K562 (cell line): ENCODE data around the gene IRAK2.

Experiments
- CEBPB ChIP-seq: fragments of 450-650 bp; IDR thresholded peaks from 2 replicates; pipeline ENCODE4 v1.6.1; 2016; ENCODE audit warnings: missing genetic modification characterization, missing compliant biosample characterization
- E2F5 ChIP-seq: sonication (generic); formaldehyde crosslinking; IDR thresholded peaks from 2 replicates; pipeline ENCODE4 v1.8.0; 2022; ENCODE audit warnings: mild to moderate bottlenecking, missing genetic modification reagents
- HNRNPH1 ChIP-seq: fragments of 200-400 bp; formaldehyde crosslinking; optimal IDR thresholded peaks from 2 replicates; pipeline ENCODE3; 2017; ENCODE audit warnings: low read depth, mild to moderate bottlenecking, low read length, moderate library complexity
- JUND ChIP-seq, 2 experiments: IDR thresholded peaks; 2 replicates in 1 of 2; 3 replicates in 1 of 2; pipeline ENCODE4 v1.6.1; 2011; ENCODE audit warnings: borderline replicate concordance in 2 of 2, low read depth in 2 of 2, low read length in 2 of 2, improper control_type of control experiment in 1 of 2, missing biosample characterization in 1 of 2, missing genetic modification characterization in 1 of 2, missing genetic modification reagents in 1 of 2
- KLF13 ChIP-seq: fragments of 450-650 bp; IDR thresholded peaks from 2 replicates; pipeline ENCODE4 v1.6.1; 2016; ENCODE audit warnings: missing genetic modification characterization, low read depth, mild to moderate bottlenecking, missing compliant biosample characterization, moderate library complexity, borderline replicate concordance
- MXI1 ChIP-seq: IDR thresholded peaks from 2 replicates; pipeline ENCODE4 v1.6.1; 2011; ENCODE audit warnings: low read depth, mild to moderate bottlenecking, improper control_type of control experiment, low read length
- NR3C1 ChIP-seq: sonication (generic); formaldehyde crosslinking; IDR thresholded peaks from 2 replicates; pipeline ENCODE4 v1.8.1; 2022; ENCODE audit warnings: missing genetic modification reagents
- POLR2A ChIP-seq: fragments of 450-650 bp; conservative IDR thresholded peaks from 2 replicates; pipeline ENCODE4 v1.6.1; 2016
- SMARCA4 ChIP-seq: fragments of 450-650 bp; IDR thresholded peaks from 2 replicates; pipeline ENCODE4 v1.6.1; 2016
- ZC3H8 ChIP-seq: fragments of 450-650 bp; IDR thresholded peaks from 2 replicates; pipeline ENCODE4 v1.6.1; 2017
- ZNF232 ChIP-seq: sonication (generic); formaldehyde crosslinking; IDR thresholded peaks from 2 replicates; pipeline ENCODE4 v1.8.0; 2022; ENCODE audit warnings: mild to moderate bottlenecking, missing genetic modification reagents
- TF ChIP-seq, protein P1 (sequence below), 3 experiments: IDR thresholded peaks in 2 of 3; conservative IDR thresholded peaks in 1 of 3; 2 replicates each; pipeline ENCODE4 v1.5.1; 2011 to 2012; ENCODE audit warnings: low read length in 3 of 3, mild to moderate bottlenecking in 3 of 3, control low read depth in 2 of 3, improper control_type of control experiment in 1 of 3, inconsistent platforms in 1 of 3, low read depth in 1 of 3, mixed read lengths in 1 of 3, moderate library complexity in 1 of 3; ENCODE audit not compliant: insufficient read depth in 2 of 3
- TF ChIP-seq, protein P2 (sequence below): IDR thresholded peaks from 3 replicates; pipeline ENCODE4 v1.6.1; 2011; ENCODE audit warnings: borderline replicate concordance, mild to moderate bottlenecking; ENCODE audit not compliant: insufficient read length, insufficient read depth

DNA sequence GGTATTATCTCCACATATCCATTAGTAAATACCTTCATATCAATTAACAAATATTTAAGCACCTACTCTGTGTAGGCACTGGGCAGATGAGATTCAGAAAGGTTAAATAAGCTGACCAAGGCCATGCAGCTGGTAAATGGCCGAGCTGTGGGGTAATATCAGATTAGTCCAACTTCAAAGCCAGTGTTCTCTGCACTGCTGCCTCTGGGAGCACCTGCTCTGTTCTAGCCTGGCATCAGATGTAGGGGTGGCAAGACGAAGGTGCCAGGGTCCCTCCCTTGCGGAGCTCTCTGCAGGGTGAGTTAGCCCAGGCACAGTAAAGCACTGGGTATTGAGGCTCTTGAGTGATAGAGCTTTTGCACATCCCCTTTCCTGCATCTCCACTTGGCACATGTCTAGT, 89.0 kb downstream of the IRAK2 start:
- TF ChIP-seq MXI1 = no peak
- no peak for TF ChIP-seq ZNF232 (CRISPR knock-in tag)
- no peak for TF ChIP-seq HNRNPH1
- TF ChIP-seq, protein P1, sequence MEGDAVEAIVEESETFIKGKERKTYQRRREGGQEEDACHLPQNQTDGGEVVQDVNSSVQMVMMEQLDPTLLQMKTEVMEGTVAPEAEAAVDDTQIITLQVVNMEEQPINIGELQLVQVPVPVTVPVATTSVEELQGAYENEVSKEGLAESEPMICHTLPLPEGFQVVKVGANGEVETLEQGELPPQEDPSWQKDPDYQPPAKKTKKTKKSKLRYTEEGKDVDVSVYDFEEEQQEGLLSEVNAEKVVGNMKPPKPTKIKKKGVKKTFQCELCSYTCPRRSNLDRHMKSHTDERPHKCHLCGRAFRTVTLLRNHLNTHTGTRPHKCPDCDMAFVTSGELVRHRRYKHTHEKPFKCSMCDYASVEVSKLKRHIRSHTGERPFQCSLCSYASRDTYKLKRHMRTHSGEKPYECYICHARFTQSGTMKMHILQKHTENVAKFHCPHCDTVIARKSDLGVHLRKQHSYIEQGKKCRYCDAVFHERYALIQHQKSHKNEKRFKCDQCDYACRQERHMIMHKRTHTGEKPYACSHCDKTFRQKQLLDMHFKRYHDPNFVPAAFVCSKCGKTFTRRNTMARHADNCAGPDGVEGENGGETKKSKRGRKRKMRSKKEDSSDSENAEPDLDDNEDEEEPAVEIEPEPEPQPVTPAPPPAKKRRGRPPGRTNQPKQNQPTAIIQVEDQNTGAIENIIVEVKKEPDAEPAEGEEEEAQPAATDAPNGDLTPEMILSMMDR (IDR thresholded peaks at IDR 0.05 in 2 of 3, conservative IDR thresholded peaks at IDR 0.05 in 1 of 3; ENCODE audit: insufficient read depth in 2 of 3, low read depth in 1 of 3, low read length in 3 of 3) = no peak
- TF ChIP-seq POLR2A = no peak
- TF ChIP-seq KLF13 (tag) = no peak
- no peak for TF ChIP-seq ZC3H8
- no peak for TF ChIP-seq JUND (IDR thresholded peaks at IDR 0.05; ENCODE audit: borderline replicate concordance, low read depth, low read length)
- TF ChIP-seq JUND (tag; IDR thresholded peaks at IDR 0.05; ENCODE audit: borderline replicate concordance, low read depth, low read length) = no peak
- no peak for TF ChIP-seq NR3C1 (CRISPR knock-in tag)
- TF ChIP-seq, protein P2, sequence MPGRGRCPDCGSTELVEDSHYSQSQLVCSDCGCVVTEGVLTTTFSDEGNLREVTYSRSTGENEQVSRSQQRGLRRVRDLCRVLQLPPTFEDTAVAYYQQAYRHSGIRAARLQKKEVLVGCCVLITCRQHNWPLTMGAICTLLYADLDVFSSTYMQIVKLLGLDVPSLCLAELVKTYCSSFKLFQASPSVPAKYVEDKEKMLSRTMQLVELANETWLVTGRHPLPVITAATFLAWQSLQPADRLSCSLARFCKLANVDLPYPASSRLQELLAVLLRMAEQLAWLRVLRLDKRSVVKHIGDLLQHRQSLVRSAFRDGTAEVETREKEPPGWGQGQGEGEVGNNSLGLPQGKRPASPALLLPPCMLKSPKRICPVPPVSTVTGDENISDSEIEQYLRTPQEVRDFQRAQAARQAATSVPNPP = no peak
- TF ChIP-seq SMARCA4 = no peak
- TF ChIP-seq E2F5 (CRISPR knock-in tag) = no peak
- TF ChIP-seq CEBPB (tag) = no peak
